HG03139 (cell line): ENCODE data around the gene KRTAP5-11.
"Not testable (repeated sequence)": the region's sequence is repeated elsewhere in the genome, so short reads cannot be mapped to it uniquely, and the experiment has no call there.

Experiments
- ATAC-seq: cut with Tn5 transposase; IDR thresholded peaks from one replicate; pipeline ENCODE4 v1.9.1; 2021; ENCODE audit not compliant: unreplicated experiment

The KRTAP5-11 gene

GRCh38 chr11:71582969-71583368 is 294 bp upstream of the KRTAP5-11 start:
- not testable (repeated sequence) for ATAC-seq

DNA sequence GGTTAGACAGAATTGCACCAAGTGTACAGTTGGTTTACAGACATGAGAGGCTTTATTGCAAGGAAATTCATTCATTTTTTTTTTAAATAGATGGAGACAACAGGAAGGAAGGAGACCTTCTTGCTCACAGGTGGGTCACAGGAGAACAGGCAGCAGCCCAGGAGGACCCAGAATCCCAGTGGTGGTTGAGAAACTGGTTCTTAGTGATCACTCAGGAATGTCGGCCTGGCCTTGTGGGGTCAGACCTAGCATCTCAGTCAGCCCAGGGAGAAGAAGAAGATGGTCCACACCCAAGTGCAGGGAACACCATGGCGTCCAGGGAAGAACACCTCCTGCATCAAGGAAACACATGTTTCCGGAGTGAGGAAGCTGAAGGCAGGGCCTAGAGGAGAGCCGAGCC is 849 bp downstream of the KRTAP5-11 start:
- no peak for ATAC-seq

DNA sequence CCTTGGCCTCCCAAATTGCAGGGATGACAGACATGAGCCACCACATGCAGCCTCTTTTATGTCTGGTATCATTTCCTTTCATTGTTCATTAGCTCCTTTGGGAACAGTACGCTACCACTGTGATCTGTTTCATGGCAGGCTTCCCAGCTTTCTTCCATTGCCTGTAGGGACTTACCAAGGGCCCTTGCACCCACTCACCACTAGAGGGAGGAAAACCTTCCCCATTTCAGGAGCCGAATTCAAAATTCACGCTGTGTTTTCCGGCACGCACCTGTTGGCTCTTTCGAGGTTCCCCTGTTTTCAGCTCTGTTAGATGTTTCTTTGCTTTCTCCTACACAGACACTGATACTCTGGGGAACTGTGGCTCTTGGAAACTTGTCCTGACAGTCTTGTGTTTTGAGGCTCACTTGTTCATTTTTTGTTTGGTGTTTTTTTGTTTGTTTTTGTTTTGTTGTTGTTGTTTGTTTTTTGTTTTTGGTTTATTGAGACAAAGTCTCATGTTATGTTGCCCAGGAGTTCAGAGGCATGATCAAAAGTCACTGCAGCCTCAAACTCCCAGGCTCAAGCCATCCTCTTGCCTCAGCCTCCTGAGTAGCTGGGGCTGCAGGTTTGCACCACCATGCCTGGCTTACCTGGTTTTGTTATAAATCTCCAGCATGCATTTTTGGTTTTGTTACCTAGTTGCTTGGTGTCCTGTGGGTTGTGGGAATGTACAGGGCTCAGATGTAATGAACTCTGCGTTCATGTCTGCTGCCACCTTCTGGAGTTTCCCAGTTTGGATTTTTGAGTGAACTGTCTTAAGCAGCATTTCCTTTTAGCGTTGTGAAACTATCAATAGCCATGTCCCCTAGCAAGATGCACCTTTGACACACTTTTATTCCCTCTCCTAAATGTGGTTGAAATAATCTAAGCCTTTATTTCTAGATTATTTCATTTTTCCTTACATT is 2.3 kb downstream of the KRTAP5-11 start:
- no peak for ATAC-seq

- not testable (repeated sequence) for ATAC-seq
Measured at GRCh38 chr11:71579513-71579912, 3.2 kb downstream of the KRTAP5-11 start.

GRCh38 chr11:71577469-71578004 is 5.1 kb downstream of the KRTAP5-11 start:
- ATAC-seq, result no peak

DNA sequence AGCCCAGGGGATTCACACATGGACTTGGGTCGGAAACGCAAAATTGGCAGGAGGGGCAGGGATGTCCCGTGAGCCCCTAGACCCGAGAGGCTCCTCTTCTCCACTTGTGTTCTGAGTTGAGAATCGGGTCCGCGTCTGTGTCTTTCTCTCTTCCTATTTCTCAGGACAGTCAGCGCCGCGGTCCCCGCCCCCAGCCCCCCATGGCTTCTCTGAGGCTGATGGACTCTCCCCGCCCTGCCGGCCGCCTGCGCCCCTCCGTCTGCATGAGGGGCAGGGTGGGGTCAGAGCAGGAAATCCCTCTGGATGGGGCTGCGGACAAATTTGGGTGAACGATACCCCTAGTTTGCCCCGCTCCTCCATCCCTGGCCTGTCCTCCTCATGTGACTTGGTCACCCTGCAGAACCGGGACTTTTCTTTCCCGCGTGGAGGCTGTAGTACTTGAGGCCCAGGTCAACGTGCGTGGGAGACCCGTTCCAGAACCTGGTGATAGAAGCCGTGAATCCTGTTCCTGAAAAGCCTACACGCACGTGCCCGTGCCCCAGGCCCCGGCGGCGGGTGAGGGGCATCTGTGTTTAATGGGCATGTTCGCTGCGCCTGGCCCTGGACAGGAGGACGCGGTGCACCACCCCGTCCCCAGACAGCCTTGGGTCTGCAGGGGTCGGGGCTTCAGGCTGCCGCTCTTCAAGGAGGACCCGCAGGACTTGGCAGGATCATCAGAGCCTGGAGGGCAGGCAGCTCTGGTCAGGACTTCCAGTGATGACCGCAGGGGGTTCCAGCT is 5.8 kb downstream of the KRTAP5-11 start:
- not testable (repeated sequence) for ATAC-seq

DNA sequence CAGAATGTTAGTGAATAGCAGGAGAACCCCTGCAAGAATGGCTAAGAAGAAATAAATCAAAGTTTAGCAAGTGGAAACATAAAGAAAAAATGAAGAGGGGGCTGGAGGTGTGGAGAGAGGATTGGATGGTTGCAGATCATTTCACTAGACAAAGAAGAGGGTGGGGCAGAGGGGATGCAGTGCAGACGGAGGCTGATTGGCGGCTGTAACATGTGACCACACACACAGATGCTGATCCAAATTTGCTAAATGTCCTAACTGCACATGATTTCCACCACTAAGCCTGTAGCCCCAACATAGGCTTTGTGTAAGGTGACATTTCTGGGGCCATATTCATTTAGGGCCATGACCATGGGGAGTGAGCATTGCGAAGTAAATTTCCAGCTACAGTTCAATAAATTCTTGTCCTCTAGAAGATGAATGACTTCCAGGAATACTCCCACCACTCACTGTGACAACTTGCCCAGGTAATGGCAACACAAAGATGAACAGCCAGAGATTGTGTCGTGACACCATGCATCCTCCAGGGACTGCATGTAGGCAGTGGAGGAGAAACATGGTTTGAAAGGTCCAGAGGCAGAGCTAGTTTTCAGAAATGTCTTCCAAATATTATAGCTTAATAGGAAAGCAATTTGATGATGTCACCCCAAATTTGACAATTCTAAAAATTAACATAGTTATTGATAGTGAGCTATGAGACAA is 6.8 kb downstream of the KRTAP5-11 start:
- ATAC-seq, result no peak

DNA sequence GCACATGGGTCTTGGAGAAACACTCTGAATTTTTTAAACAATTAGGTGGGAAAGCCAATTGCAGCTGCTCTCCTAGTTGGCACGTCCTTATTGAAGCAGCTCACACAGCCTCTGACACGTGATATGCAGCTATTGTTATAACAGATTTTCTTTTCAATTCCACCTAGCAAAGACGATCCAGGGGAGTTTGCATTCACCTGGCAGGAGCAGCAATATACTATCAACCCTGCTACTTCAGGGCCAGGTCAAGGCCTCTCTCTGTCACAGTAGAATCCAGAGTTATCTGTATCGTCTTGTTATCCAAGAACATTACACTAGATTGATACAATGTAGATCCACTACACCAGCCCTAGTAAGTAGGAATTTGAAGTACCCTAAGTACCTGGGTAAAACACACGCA is 8.3 kb downstream of the KRTAP5-11 start:
- no peak for ATAC-seq

DNA sequence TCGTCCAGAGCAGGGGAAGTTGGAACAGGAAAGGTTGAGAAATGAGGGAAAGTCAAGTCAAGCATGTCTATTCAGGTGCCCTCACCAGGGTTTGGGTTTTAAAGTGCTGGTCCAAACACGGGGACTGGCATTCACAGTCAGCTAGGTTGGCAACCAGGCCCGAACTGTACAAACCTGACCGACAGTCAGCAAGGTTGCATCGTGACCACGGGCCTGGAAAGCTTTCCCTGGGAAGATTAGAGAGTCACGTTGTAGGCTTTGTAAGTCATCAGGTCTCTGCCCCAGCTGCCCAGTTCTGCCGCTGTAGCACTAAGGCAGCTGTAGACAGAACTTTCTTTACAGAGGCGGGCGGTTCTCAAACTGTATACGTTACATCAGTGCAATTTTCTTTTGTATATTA is 9.9 kb downstream of the KRTAP5-11 start:
- no peak for ATAC-seq

- not testable (repeated sequence) for ATAC-seq
Measured at GRCh38 chr11:71571101-71571850, 11.4 kb downstream of the KRTAP5-11 start.

DNA sequence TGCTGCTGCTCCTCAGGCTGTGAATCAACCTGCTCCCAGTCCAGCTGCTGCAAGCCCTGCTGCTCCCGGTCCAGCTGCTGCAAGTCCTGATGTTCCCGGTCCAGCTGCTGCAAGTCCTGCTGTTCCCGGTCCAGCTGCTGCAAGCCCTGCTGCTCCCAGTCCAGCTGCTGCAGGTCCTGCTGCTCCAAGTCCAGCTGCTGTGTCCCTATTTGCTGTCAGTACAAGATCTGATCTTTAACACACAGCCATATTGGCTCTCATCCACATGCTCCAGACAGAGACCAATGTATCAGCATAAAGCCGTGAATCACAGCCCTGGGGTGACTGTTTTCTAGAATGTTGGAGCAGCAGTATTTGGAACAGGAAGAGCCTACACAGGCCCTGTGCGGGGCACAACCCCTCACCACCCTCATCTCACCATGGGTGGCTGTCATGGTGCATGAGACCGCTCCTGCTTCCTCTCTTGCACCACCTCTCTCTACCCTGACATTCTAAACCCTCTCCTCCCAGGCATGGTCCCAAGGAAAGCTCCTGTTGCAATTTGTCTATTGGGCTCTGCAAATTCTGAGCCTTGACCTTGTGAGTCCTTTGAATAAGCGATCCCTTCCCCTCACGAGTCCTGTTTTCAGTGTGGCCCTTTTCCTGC is 13.8 kb downstream of the KRTAP5-11 start:
- no peak for ATAC-seq

- ATAC-seq, result not testable (repeated sequence)
Measured at GRCh38 chr11:71567633-71568032, 15.0 kb downstream of the KRTAP5-11 start.

GRCh38 chr11:71566626-71567599 is 15.8 kb downstream of the KRTAP5-11 start:
- not testable (repeated sequence) for ATAC-seq

DNA sequence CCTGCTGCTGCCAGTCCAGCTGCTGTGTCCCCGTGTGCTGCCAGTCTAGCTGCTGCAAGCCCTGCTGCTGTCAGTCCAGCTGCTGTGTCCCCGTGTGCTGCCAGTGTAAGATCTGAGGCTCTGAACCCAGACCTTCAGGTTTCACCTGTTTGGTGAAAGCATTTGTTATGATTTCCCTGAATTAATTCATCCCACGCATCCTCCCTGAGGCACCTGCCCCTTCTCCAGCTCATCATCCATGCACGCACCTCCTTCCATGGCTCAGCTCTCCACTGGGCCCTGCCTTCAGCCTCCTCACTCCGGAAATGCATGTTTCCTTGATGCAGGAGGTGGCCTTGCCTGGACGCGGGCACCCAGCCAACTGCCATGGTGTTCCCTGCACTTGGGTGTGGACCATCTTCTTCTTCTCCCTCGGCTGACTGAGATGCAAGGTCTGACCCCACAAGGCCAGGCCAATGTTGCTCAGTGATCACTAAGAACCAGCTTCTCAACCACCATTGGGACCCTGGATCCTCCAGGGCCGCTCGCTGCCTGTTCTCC is 16.5 kb downstream of the KRTAP5-11 start:
- no peak for ATAC-seq

GRCh38 chr11:71565263-71565662 is 17.4 kb downstream of the KRTAP5-11 start, which contains the start of gene KRTAP5-10:
TSS of gene KRTAP5-10 (plus strand) at chr11:71565563. CDS start at chr11:71565588, 25 bp downstream.
- no peak for ATAC-seq

GRCh38 chr11:71564430-71564829 is 18.2 kb downstream of the KRTAP5-11 start:
- no peak for ATAC-seq

DNA sequence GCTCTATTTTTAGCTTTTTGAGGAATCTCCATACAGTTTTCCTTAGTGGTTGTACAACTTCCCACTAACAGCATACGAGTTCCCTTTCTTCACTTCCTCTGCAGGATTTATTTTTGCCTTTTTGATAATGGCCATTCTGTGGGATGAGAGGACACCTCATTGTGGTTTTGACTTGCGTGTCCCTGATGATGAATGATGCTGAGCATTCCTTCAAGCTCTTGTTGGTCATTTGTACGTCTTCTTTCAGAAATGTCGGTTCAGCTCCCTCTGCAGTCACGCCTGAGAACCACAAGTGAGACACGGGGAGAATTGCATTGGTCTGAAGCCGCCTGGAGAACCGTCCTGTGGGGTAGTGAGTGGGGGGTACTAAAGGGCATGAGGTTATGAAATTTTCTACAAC is 19.3 kb downstream of the KRTAP5-11 start:
- ATAC-seq, result no peak

- no peak for ATAC-seq
Measured at GRCh38 chr11:71562120-71562519, 20.6 kb downstream of the KRTAP5-11 start.
